ENCODE measurements around the gene IL2RA.

GRCh38 chr10:6071181-6072175, 9.3 kb upstream of the IL2RA start:
- TF ChIP-seq CTCF (conservative IDR thresholded peaks at IDR 0.05; ENCODE audit: low read depth, low read length) (no peak), EZH2 (IDR thresholded peaks at IDR 0.05; ENCODE audit: borderline replicate concordance, low read depth, low read length, poor library complexity, severe bottlenecking) (no peak)

All from A673 (cell line).